CD4-positive, alpha-beta T cell treated with Interleukin-17A for 1 hour (primary cell): Measurements from ENCODE around the gene ADGRG3.

Source experiments
- DNase-seq: peaks from one replicate; pipeline ENCODE4 v3.0.0-alpha.2; 2020

Gene ADGRG3

DNA sequence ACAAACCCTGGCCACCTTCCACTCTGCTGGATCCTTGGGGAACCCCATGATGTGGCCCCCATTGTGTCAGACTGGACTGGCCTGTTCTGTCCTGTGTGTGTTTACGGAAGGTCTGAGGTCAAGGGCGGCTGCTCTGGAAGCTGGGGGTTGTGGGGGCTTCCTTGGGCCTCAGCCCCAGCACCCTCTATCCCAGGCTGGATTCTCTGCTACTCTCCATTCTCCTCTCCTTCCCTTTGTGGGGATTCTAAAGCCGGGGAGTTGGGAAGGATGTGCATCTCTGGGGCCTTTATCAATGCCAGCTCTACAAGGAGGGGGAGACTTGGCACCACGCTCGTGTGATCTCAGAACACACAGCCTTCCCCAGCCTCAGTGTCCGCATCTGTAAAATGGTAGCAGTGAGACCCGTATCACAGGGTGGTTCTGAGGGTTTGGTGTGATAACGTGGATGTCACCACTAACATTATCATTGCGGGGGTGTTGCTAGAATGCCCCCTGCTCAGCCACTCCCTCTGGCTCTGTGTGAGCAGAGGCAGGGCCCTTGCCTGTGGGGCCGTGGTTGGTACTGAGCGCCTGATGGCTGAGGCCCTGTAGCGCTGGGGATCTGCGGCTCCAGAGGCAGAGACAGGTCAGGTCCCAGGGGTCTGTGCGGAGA lies 21.6 kb upstream of the ADGRG3 start:
- peak; percentile 58 for DNase-seq

DNA sequence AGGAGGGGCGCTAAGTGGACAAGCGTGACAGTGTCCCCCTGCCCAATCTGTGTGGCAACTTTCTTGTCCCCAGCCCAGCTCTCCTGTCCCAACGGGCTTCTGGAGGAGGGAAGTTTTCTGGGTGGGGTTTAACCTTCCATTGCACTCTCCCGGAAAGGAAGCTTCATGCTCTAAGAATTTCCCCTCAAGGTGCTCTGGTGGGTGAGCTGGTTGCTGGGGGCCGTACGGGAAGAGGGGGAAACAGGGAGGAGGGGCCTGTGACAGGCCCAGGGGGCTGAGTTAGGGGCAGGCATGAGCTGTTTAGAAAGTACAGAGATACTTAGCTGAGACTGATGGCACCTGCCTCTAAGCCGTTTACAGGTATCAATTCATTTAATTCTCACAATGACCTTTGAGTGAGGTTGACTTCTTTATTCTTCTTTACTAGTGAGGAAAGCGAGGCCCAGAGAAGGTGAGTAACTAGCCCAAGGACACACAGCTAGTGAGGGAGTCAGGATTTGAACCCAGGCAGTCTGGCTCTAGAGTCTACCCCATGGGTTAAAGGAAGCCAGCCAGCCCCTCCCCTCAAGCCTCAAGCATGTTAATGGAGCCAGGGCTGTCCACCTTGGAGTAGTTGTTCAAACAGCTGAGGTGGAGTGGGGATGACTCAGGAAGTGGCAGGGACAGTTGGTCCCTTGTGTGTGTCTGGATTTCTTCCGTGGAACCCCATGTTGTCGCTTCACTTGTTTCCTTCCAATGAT lies 20.8 kb upstream of the ADGRG3 start:
- no peak for DNase-seq

DNA sequence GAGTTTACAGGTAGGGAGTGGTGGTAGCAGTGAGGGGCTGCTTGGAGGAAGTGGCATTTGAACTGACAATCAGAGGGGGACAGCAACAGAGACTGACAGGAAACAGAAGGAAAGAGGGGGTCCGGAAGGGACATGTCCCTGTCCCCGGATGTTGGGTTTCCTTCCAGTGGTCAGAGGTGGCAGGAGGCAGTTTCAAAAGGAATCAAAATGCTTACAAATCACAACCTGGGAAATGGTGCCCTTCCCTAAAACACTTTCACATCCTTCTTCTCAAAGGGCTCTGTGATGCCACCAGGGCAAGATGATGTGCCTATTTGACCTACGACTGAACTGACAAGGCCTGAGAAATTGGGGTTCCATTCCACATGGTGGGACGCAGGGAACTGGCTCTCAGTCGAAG lies 20.0 kb upstream of the ADGRG3 start:
- DNase-seq: peak; percentile 20

DNA sequence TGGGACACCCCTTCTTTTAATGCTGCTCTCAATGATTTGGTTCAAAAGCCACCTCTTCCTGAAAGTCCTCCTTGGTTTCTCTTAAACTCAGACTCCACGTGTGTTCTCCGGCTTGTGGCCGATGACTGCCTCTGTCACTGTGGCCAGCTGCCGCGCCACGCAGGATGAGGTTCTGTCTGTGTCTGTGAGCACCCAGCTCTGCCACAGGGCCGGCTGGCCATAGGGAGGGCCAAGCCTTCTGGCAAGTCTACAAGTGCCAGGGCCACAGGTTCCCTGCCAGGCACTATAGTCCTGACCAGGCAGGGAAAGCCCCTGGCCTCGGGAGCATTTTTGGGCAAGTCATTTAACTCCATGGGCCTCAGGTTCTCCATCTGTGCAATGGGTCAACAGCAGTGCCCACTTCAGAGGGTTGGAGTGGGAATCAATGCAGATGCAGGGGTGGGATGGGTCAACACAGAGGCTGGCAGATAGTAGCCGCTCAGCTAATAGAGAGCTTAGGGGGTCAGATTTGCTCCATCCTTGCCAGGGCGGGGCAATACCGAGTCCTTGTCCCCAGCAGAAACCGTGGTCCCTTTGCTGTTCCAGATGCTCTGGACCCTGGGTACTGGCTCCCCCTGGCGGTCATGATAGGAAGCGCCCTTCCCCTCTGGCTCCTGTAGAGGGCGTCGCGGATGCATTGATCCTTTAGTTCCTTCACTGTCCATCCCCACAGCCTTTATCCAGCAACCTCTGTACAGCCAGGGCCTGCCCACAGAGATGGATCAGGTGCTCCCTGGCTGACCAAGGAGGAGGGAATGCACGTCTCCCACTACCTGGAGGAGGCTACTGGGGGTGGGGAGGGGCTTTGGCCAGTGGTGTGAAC lies 19.3 kb upstream of the ADGRG3 start:
- DNase-seq: peak; percentile 89

DNA sequence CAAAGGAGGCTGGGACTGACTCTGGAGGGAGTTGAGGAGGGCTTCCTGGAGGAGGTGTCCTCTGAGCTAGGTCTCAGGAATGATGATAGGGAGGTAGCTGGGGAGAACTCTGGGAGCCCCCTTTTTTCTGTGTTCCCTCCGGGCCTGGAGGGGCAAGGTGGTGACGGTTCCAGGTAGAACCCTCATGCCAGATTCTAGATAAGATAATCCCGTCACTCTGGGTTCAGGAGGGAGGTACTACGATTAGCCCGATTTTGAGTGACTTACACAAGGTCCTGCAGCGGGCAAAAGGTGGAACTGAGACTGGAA lies 18.7 kb upstream of the ADGRG3 start:
- no peak for DNase-seq

DNA sequence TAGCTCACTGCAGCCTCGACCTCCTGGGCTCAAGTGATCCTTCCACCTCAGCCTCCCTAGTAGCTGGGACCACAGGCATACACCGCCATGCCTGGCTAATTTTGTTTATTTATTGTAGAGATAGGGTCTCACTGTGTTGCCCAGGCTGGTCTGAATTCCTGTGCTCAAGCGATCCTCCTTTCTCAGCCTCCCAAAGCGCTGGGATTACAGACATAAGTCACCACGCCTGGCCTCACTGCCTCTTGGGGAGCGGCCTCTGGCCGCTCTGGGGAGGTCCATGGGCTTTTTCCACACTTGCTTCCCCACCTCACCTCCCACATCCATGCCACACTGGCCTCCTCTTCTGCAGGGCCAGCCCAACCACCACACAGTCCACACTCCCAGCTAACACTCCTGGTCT lies 18.3 kb upstream of the ADGRG3 start:
- DNase-seq: no peak

DNA sequence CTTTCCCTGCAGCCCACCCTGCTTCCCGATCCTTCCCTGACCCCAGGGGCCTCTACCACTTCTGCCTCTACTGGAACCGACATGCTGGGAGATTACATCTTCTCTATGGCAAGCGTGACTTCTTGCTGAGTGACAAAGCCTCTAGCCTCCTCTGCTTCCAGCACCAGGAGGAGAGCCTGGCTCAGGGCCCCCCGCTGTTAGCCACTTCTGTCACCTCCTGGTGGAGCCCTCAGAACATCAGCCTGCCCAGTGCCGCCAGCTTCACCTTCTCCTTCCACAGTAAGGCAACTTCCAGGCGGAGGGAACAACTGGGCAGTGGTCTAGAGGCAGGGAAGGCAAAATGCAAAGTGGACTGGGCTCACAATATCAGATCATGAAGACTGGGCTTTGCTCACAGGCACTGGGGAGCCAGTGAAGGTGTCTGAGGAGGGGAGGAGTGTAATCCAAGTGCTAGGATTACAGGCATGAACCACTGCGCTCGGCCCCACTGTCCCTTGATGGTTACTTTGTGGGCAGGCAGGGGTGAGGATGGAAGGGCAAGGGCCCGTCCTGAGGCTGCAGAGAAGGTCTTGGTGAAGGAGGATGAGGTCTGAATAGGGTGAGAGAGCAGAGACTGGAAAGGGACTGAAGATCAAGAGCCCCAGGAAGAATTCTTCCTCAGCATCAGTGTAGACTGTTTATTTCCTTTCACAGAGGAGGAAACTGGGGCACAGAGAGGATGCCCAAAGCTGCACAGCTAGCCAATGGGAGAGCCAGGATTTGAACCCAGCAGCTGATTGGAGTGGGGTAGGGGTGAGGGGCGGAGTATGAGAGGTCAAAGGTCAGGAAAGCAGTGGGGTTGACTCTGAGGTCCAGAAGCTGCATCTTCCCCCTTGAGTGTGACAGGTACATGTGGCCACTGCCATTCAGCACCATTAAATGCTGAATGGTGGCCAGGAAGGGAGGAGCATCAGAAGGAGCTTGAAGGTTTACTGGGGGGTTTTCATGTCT lies 16.5 kb upstream of the ADGRG3 start:
- DNase-seq: peak; percentile 58

DNA sequence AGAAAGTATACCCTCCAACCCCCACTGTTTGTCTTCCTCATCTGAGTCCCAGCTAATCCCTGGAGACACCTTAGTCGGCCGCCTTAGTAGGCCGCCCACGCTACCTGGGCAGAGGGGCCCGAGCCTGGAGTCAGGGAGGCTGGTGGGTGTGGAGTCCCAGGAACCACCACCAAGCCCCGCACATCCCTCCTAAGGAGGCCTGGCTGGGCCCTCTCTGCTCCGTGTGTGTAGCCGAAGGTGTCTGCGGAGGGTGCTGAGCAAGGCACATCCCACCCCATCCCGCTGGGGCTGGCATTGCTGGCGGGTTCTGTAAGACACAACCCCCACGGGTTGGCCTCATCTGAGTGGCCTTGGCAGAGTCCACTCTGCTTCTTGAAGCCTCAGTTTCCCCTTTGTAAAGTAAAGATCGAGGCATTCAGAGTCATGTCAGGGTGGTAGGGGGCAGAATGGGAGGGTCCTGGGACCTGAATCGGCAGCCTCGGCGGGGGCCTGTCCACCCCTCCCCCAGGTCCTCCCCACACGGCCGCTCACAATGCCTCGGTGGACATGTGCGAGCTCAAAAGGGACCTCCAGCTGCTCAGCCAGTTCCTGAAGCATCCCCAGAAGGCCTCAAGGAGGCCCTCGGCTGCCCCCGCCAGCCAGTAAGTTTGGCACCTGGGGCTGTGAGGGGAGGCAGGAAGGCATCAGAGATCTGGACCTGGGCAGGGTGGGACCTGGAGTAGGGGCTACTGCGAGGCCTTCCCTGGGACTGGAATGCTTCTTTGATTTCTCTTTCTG lies 15.2 kb upstream of the ADGRG3 start:
- DNase-seq: no peak

DNA sequence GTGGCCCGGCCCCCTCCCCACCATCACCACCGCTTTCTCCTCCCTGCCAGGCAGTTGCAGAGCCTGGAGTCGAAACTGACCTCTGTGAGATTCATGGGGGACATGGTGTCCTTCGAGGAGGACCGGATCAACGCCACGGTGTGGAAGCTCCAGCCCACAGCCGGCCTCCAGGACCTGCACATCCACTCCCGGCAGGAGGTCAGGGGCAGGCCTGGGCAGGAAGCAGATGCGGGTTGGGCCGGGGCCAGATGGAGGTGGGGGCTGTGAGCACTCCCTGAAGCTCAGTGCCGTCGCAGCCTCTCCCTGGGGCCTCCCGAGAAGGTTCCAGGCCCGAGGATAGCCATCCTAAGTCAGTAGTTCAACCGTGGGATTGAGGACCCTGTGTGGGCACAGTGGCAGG lies 14.2 kb upstream of the ADGRG3 start:
- DNase-seq: no peak

DNA sequence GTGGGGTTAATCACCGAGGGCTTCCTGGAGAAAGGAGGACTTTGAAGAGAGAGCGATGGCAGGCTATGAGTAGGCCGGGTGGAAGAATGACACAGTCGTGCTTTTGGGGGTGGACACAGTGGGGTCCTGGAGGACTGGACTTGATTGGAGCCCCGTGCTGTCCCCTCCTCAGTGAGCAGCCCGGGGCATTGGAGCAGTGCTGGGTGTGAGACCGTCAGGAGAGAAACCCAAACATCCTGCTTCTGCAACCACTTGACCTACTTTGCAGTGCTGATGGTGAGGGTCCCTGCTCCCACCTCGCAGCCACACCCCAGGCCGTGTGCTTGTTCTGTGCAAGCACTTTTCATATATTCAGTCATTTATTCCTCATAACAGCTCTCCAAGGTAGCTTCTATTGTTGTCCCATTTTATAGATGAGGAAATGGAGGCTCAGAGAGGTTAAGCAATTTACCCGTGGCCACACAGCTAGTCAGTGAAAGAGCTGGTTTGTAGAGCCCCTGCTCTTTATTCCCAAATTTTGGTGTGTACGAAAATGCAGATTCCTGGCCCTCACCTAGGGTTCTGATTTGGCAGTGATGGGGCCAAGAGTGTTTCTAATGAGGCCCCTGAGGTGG lies 11.7 kb upstream of the ADGRG3 start:
- no peak for DNase-seq

DNA sequence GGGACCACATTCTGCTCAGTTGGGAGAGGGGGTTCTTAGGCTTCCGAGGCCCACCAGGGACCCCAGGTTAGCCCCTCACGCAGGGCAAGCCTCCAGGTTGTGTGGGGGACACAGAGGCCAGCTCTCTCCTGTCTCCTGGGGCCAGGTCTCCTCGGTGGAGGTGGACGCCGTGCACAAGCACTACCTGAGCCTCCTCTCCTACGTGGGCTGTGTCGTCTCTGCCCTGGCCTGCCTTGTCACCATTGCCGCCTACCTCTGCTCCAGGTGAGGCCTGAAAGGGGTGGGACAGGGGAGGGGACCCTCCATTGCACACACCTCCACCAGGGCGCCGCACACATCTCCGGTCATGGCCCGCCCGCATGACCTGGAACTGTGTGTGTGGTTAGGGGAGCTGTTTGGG lies 10.9 kb upstream of the ADGRG3 start:
- no peak for DNase-seq

DNA sequence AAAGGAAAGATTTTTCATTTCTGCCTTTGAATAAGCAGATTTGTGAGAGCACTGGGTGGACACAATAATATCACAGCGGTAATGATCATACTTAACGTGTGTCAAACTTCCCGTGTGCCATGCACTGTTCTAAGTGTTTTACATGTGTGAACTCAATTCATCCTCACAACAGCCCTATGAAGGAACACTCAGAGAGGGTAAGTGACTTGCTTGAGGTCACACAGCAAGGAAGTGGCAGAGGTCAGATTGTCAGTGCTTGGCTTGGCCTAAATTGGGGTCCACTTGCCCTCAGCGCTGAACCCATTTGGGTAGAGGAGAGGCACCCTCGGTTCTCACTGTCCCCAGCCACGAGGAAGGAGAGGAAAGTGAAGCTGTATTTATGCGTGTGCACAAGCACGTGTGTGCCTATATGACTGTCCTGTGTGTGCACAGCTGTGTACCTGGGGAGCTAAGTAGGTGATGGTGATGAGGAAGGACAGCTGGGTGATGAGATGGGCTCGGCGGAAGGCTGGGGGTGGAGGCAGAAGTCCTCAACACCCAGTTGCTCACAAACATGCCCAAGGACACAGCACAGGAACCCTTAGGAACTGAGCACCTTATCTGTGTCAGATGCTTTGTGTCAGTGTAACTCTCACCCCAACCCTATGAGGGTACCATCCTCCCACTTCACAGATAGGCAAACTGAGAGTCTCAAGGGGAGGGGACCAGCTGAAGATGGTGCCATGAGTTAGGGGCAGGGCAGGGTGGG lies 9.8 kb upstream of the ADGRG3 start:
- DNase-seq: no peak

DNA sequence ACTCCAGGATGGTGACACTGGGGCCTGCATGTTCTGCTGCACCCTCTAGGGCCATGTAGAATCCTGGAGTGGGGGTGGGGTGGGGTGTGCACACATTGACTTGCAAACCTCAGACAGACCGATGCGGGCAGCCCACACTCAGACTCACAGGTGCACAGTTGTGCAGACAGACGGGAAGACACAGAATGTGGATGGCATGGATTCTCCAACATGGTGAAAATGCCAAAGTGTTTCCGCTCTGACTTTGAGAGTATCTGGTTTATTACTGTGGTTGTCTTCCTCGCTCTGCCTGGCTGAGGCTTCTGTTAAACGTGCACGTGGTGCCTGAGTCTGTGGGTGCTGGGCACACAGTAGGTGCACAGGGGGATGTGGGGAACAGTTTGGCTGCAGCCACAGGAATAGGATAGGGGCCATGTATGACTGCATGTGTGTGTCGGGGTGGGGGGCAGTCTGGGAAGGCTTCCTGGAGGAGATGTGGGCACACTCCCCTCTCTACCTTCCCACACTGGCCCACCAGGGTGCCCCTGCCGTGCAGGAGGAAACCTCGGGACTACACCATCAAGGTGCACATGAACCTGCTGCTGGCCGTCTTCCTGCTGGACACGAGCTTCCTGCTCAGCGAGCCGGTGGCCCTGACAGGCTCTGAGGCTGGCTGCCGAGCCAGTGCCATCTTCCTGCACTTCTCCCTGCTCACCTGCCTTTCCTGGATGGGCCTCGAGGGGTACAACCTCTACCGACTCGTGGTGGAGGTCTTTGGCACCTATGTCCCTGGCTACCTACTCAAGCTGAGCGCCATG lies 9.0 kb upstream of the ADGRG3 start:
- no peak for DNase-seq

DNA sequence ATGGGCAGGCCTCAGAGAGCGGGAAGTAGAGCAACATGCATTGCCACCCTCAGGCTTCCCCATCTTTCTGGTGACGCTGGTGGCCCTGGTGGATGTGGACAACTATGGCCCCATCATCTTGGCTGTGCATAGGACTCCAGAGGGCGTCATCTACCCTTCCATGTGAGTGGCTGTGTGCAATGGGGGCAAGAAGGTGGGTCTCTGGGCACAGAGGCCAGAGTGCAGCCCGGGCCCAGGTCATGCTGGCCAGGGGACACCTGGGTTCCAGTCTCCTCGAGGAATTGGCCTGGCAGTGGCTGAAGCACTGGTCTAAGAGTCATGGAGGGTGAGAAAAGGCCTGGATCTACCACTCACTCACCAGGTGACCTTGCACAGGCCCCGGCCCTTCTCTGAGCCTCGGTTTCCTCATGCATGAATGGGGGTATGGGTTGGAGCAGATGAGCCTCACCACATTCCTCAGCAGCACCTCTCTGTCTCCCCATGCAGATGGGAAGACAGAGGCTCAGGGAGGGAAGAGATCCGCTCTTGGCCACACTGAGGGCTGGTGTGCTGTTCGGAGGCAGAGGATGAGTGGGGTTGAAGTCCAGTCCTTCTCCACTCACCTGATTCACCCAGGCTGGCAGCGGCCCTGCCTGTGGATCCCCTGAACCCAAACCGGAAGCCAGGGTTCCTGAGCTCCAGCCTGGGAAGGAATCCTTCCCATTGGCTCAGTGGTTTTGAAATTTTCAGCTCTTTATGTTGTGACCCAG lies 7.2 kb upstream of the ADGRG3 start:
- no peak for DNase-seq

DNA sequence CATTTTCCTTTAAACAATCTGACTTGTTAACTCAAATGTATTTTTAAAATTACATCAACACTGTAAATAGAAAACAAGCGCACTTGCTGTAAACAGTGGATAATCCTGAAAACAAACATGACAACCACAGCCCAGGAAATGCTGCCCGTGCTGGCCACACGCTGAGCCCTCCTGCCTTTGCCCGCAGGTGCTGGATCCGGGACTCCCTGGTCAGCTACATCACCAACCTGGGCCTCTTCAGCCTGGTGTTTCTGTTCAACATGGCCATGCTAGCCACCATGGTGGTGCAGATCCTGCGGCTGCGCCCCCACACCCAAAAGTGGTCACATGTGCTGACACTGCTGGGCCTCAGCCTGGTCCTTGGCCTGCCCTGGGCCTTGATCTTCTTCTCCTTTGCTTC lies 6.6 kb upstream of the ADGRG3 start:
- no peak for DNase-seq

DNA sequence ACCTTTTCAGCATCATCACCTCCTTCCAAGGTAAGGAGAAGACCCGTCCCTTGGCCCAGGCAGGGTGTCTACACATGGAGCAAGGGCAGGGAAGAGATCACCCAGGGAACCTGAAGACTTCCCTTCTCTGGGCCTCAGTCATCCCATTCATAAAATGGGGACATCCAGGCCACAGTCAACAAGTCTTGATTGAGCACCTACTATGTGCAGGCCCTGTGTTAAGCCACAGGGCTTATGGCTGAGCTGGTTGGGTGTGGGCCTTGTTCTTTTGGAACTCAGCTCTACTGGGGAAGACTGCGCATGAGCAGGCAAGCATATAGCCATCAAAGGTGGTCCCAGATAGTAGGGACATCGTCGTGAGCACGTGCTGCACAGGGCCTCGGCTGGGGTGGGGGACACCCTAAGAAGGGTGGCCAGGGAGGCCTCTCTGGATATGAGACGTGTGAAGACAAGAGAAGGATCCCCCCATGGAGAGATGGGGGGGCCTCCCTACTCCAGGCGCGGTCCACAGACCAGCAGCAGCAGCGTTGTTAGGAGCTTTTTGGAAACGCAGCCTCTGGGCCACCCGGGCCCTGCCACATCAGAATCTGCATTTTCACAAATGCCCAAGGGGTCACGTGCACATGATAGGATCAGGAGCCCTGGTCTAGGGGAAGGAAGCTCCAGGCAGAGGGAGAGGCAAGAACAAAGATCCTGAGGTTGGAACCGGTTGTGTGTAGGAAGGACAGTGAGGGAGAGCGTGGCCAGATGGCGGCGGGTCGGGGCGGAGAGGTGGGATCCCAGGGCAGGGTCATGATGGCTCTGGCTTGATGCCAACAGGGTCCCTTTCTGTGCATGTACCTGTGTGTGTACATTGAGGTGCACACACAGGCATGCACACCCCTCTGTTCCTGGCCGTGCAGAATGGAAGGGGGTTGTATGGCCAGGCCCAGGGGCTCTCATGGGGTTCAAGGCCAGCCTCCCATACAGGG lies 5.9 kb upstream of the ADGRG3 start:
- DNase-seq: no peak

DNA sequence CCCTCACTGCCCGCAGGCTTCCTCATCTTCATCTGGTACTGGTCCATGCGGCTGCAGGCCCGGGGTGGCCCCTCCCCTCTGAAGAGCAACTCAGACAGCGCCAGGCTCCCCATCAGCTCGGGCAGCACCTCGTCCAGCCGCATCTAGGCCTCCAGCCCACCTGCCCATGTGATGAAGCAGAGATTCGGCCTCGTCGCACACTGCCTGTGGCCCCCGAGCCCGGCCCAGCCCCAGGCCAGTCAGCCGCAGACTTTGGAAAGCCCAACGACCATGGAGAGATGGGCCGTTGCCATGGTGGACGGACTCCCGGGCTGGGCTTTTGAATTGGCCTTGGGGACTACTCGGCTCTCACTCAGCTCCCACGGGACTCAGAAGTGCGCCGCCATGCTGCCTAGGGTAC lies 4.7 kb upstream of the ADGRG3 start:
- no peak for DNase-seq
